Kidney (tissue), 14 donors: Measurements from ENCODE around the gene MKNK2. TPM values are rescaled to one million over a fixed set of nuclear protein-coding genes. Genes with fewer than 3 reads are reported as not detected.

Source experiments
- DNase-seq, 5 donors: peaks; one replicate each; pipeline ENCODE4 v3.0.0-alpha.2; 2013 to 2020
- FAIRE-seq: peaks from 2 replicates; lab custom pipeline; 2012; peaks lifted over from hg19 to GRCh38; lab: Jason Lieb, UNC
- H3K27ac ChIP-seq, 2 donors: one replicate each; pipeline ENCODE4 v1.7.0; 2013; ENCODE audit warnings: low read depth in 2 of 2, low read length in 2 of 2, inconsistent platforms in 1 of 2
- H3K27me3 ChIP-seq: one replicate; pipeline ENCODE4 v1.7.1; 2013; ENCODE audit warnings: low read length, inconsistent platforms; ENCODE audit not compliant: control insufficient read depth, insufficient read depth
- H3K36me3 ChIP-seq, 3 donors: one replicate each; pipeline versions ENCODE4 v1.7.0 to v1.7.1; 2013; ENCODE audit warnings: low read length in 3 of 3, control low read depth in 1 of 3, inconsistent platforms in 1 of 3; ENCODE audit not compliant: insufficient read depth in 3 of 3, control insufficient read depth in 2 of 3
- H3K4me1 ChIP-seq, 3 donors: one replicate each; pipeline versions ENCODE4 v1.7.0 to v1.7.1; 2013; ENCODE audit warnings: low read length in 3 of 3, inconsistent platforms in 1 of 3, low read depth in 1 of 3; ENCODE audit not compliant: control insufficient read depth in 2 of 3, insufficient read depth in 2 of 3
- H3K4me3 ChIP-seq, 3 donors: one replicate each; pipeline versions ENCODE4 v1.7.0 to v1.8.1; 2013; ENCODE audit warnings: low read length in 3 of 3, control low read depth in 1 of 3, inconsistent platforms in 1 of 3
- H3K9ac ChIP-seq, 3 donors: one replicate each; pipeline versions ENCODE4 v1.7.0 to v1.7.1; 2013; ENCODE audit warnings: low read length in 3 of 3, control low read depth in 1 of 3, inconsistent platforms in 1 of 3
- H3K9me3 ChIP-seq, 3 donors: one replicate each; pipeline versions ENCODE4 v1.7.0 to v1.7.1; 2013; ENCODE audit warnings: low read length in 3 of 3, control low read depth in 1 of 3, inconsistent platforms in 1 of 3; ENCODE audit not compliant: control insufficient read depth in 2 of 3, insufficient read depth in 1 of 3
- CTCF ChIP-seq: IDR thresholded peaks from 3 replicates; pipeline ENCODE4 v1.5.1; 2012; ENCODE audit warnings: mild to moderate bottlenecking, moderate library complexity, borderline replicate concordance; ENCODE audit not compliant: insufficient read depth; ENCODE audit errors: extremely low read depth
- intact Hi-C: fragments of 100-400 bp; cut with DNase I; formaldehyde crosslinking; loops from one replicate; pipeline ENCODE4 v1.11.1; 2022
- polyA plus RNA-seq: library from polyadenylated mRNA; stranded (reverse); fragments of 350-450 nt; fragmentation: Illumina TruSeq; extraction: RNeasy Lipid Tissue Mini Kit (QIAGEN cat#74804); gene quantifications from one replicate; pipeline ENCODE4 v1.2.3, GENCODE V29; 2014; ENCODE audit warnings: low read depth, low replicate concordance; ENCODE audit not compliant: insufficient read depth
- total RNA-seq: library from RNA; stranded (reverse); fragmentation: NEBNext Ultra II Directional; extraction: Animal tissue kit (Norgen Biotek cat#: 25700); gene quantifications from one replicate; pipeline ENCODE4 v1.2.1, GENCODE V29; 2021
- donor health status: control.
- donor health status: control.
- donor health status: control.
- donor health status: control.
- donor health status: control.
- donor health status: DM: yes; HTN: yes; CAD: no.
- donor health status: Normal renal cell carcinoma (clear cell type).

MKNK2 gene
- total and polyA plus RNA-seq, 2 donors from 2014 or later: 67.2 to 190 TPM

GRCh38 chr19:2062770-2063169 is 11.7 kb upstream of the MKNK2 start:
- H3K4me3 ChIP-seq: no peak overlapping the region
- no peak overlapping the region for H3K27ac ChIP-seq
- TF ChIP-seq CTCF: no peak
- H3K4me1 ChIP-seq: peaks cover 0 to 34% (median 17%) of the 10 kb centered on the region in 3 donors
- H3K36me3 ChIP-seq: no peaks in the 10 kb centered on the region
- H3K9ac ChIP-seq: no peak overlapping the region
- intact Hi-C loops: no loop called here
- H3K9me3 ChIP-seq: no peaks in the 10 kb centered on the region
- no peak for FAIRE-seq
- DNase-seq: peak in 1 of 5 donors; percentile 62
- no peaks in the 10 kb centered on the region for H3K27me3 ChIP-seq

- H3K27me3 ChIP-seq: no peaks in the 10 kb centered on the region
- intact Hi-C loops: no loop called here
- FAIRE-seq (no peak), DNase-seq (peak in 1 of 5 donors; percentile 68)
- no peaks in the 10 kb centered on the region for H3K36me3 ChIP-seq
- H3K27ac ChIP-seq: peak overlapping the region; percentile 89 to 99
- H3K9me3 ChIP-seq: no peaks in the 10 kb centered on the region
- no peak for TF ChIP-seq CTCF
- H3K4me1 ChIP-seq: peaks cover 0 to 34% (median 17%) of the 10 kb centered on the region in 3 donors
- H3K9ac ChIP-seq: peak overlapping the region in 2 of 3 donors; percentile 30 to 86
- H3K4me3 ChIP-seq: peak overlapping the region; percentile 11 to 80 (median 67)
Observed at GRCh38 chr19:2062389-2062729, 11.3 kb upstream of the MKNK2 start.

- Histone ChIP-seq H3K27ac (peak overlapping the region; percentile 97 to 99), H3K27me3 (no peaks in the 10 kb centered on the region), H3K36me3 (no peaks in the 10 kb centered on the region), H3K9me3 (no peaks in the 10 kb centered on the region), H3K9ac (peak overlapping the region; percentile 16 to 86 (median 30)), H3K4me1 (peaks cover 0 to 36% (median 17%) of the 10 kb centered on the region in 3 donors), H3K4me3 (peak overlapping the region; percentile 56 to 80 (median 67))
- TF ChIP-seq CTCF: no peak
- DNase-seq (peak; percentile 99 to 100 (median 99)), FAIRE-seq (peak; percentile 97)
- intact Hi-C loops: no loop called here
Observed at GRCh38 chr19:2061495-2062388, 10.7 kb upstream of the MKNK2 start.
